NCI-H128 (cell line): ENCODE measurements around the gene SCAMP1.

Source experiments
- DNase-seq: peaks from one replicate; lab custom pipeline; 2025; ENCODE audit not compliant: unreplicated experiment; lab: John Stamatoyannopoulos, UW

The SCAMP1 gene

GRCh38 chr5:78511121-78511906, 150.9 kb downstream of the SCAMP1 start:
- no peak for DNase-seq

DNA sequence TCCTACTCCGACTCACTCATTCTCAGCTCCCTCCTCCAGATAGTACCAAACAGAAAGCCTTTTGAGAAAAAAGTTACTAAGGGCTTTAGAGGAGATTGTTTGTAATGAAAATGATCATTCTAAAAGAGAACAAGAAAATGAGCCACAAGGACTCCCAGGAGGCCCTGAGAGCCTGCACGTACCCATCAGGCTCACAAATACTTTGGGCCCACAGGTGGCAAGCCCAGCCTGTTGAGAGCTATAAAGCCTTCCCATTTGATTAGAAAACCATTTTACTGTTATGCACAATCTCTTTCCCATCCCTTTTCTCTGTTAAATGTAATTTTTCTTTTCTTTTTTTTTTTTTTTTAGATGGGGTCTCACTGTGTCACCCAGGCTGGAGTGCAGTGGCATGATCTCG, 152.0 kb downstream of the SCAMP1 start:
- DNase-seq, result no peak

DNA sequence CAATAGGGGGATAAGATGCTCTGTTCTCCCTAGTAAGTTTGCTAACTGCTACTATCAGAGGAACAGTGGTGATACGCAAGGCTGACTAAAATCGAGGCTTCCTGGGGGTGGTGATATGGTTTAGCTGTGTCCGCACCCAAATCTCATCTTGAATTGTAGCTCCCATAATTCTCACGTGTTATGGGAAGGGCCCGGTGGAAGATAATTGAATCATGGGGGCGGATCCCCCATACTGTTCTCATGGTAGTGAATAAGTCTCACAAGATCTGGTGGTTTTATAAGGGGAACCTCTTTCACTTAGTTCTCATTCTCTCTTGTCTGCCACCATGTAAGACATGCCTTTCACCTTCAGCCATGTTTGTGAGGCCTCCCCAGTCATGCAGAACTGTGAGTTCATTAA, 153.0 kb downstream of the SCAMP1 start:
- no peak for DNase-seq

- no peak for DNase-seq
These were observed 154.3 kb downstream of the SCAMP1 start for GRCh38 chr5:78514427-78515330.

DNA sequence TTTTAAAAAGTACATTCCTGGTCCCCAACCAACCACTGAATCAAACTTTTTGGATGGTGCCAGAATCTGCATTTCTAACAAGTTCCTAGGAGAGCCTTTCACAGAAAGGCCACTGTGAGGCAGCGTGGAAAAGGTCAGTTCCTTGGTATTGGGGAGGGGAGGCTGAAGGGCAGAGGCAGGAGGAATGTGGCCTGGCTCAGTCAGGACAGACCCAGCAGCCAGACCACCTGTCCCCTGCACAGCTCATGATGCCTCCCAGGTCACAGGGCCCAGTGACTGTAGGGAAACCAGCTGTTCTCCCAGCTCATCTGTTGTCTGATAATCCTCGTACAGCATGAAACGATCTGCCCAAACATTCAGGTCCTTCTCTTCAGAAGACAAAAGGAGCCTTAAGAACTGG, 155.3 kb downstream of the SCAMP1 start:
- DNase-seq, result no peak

DNA sequence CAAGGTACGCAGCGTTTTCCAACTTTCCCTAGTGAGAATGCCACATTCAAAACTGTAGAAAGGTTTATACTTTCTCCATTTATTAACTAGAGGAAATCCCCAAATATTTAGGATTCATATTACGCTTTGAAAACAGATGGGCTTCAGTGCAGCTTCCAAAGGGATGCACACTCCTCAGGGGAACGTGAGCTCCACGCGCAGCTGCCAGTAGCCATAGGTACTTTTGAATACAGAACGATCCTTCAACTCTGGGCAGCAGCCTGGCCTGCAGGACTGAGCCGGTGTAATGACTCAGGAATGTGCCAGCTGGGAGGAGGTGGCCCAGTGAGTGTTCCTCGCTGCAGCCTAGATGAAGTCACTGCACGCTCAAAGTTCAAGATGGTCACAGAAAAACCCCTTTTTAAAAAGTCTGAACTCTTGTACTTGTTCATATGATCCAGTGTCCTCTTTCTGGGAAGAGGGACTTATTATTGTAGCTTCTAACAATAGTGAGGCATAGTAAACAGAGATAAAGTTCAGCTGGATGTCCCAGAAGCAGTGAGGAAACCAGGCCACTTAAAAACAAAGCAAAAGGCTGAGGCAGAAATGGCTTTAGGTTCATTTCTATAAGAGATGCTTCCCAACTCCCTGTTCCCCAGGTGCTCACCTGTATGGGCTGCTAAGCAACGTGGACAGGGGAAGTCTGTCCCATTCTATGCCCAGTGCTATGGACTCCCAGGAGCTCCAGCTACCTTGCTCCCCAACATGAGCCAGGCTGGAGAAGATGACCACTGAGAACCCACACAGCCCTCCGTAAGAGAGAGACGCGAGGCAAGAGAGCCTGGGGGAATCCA, 158.2 kb downstream of the SCAMP1 start:
- no peak for DNase-seq

DNA sequence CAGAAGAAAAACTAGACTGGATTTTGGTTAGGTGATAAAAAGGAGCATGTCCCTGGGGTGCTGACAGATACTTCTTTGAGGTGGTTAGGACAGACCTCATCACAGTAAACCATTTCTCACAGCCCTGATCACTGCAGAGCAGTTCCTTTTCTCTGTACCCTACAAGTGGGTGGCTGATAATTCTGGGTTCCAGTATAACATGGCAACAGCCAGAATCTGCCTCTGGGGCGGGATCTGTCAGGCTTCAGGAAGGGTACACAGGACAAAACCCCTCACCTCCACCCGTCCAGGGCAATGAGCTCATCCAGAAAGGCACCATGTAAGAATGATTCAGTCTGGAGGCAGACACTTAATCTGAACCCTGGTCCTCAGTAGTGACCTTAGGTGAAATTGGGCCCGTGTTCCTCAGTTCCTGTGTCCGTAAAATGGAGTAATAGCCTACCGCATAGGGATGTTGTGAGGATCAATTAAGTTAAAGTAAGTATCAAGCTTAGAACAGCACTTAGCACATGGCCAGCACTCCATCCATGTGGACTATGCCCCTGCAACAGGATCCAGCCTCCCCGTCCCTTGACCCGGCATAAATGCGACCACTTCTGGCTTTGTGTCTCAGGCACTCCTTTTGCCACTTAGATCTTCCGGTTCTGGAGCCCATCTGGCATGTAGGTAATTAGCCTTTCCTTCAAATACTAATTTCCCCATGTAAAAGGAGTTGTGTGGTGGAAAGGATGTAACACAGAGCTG, 159.0 kb downstream of the SCAMP1 start:
- no peak for DNase-seq

- no peak for DNase-seq
These were observed 161.0 kb downstream of the SCAMP1 start for GRCh38 chr5:78521455-78521854.

DNA sequence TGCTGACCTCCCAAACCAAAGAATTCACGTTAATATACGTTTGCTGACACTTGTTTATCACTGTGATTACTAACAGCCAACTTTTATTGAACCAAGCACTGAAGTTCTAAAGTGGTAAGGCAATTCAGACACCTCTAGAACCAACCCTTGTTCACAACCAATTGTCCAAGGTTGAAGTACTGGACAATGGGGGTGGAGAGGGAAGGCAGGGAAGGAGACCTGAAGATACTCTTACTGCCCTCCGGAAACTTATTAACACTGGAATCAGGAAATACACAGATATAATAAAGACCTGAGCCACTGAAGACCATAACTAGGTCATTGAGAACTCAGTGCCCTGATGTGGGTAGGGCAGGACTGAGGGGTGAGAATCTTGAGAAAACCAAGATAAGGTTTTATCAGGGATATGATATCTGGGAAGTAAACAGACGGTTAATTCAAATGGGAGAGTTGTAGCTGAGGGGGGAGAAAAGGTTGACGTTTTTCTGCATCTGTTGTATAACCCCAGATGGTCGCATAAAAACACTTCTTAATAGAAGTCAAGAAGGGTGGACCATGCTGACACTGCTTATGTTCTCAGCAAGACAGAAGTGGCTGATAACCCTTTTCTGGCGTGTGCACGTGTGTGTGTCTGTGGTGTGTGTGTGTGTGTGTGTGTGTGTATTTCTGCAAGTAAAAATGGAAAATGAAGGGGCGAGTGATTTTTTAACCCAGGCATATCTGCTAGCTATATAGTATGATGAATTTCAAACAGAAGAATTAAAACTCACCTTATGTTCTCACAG, 162.3 kb downstream of the SCAMP1 start:
- DNase-seq, result no peak

DNA sequence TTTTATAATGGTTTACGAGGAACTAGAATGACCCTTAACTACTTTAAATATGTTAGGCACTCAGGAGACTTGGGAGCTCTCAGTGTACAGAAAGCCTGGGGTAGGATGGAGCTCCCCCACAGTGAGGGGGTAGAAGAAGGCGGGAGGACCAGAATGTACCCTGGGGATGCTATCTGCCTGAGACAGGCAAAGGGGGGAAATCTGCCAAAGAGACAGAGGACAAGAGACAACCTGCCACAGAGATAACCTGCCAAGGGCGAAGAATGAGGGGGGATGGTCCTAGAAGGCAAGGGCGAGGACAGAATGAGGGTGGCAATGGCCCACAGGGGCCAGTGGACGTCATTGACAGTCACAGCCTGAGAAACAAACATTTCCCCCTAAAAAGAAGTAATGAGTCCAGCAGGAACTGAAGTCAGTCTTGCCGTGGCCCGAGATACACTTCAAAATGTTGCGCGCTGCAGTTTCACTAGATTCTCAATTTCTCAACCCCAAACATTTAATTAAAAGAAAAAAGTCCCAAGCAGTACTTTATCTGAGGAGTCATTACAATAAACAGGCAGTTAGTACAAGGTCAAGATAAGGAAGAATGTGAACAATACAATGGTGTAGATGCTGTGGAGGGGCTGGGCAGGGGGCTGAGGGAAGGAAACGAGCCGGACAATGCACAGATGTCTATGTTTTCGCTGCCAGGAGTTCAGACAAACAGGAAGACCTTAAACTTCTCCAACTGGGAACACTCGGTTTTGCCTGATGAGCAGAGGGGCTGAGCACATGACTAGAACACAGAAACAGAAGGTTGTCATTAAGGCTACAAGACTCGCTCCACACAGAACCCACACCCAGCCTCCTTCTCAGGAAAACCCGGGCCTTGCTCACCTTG, 163.1 kb downstream of the SCAMP1 start:
- DNase-seq, result no peak

DNA sequence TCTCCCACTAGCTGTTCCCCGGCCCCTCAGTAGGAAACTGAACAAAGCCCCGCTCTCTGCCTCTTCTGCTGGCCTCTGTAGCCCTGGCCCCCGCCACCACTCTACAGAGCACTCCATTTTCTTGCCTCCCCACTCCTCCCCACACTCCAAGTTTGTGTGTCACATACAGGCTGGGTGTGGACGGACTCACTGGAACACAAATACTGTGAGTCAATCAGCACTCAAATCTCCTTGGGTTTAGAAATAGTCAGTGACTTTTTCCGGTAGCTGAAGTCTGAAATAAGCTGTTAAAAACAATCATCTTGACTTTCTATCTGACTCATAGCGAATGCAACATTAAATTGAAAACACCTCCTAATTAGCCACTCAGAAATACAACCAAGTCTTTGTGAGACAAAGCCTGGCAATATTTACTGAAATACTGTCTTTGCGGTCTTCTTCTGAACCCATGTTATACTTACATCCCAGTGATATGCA, 165.7 kb downstream of the SCAMP1 start:
- DNase-seq, result no peak

DNA sequence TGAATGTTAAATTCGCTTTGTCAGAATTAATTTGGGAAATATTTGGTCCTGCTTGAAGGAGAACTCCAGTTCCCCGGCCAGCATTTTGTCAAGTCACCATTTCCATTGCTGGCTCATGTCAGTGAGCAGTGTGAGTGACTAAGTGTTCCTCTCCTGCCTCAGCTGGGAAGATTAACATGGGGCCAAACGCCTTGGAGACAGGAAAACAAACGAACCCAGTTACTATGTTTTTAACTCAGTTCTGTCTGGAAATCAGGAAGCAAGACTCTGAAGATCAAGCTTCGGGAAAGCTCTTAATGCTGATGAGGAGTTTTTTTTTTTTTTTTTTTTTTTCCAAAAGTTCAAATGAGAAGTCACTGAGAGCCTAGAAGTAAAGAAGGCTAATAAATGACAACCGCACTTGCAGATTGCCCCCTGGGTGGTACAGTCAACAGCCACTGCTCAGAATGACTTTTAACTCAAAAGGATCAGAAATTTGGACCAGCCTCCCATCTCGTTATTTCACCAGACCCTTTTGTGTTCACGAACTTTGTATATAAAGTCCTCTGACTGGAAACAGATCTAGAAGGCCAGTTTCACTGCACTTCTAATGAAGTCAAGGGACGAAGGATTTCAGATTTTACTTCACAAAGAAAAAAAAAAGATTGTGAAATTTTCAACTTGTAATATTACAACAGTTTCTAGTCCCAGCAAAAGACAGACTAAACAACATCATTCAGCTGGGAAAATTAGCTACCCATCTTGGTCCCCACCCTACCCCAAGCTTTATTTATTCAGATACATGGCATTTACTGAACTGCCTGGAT, 166.8 kb downstream of the SCAMP1 start:
- no peak for DNase-seq

- DNase-seq, result no peak
These were observed 167.5 kb downstream of the SCAMP1 start for GRCh38 chr5:78527925-78528324.
